Thymus (tissue), 14 donors: Measurements from ENCODE around the gene ZNF491. TPM values are rescaled to one million over a fixed set of nuclear protein-coding genes. Genes with fewer than 3 reads are reported as not detected.

Source experiments
- DNase-seq, 9 donors: peaks; one replicate each; pipeline ENCODE4 v3.0.0-alpha.2; 2013; ENCODE audit warnings: low spot score in 9 of 9, low read depth in 6 of 9, missing footprints in 1 of 9
- H3K27ac ChIP-seq, 2 donors: one replicate each; pipeline ENCODE4 v1.5.1; 2013; ENCODE audit warnings: control low read depth in 1 of 2, low read depth in 1 of 2, low read length in 1 of 2, mild to moderate bottlenecking in 1 of 2, moderate library complexity in 1 of 2
- H3K27me3 ChIP-seq, 2 donors: one replicate each; pipeline ENCODE4 v1.5.1; 2013; ENCODE audit warnings: low read length in 1 of 2; ENCODE audit not compliant: control insufficient read depth in 2 of 2, insufficient read depth in 1 of 2
- H3K36me3 ChIP-seq, 2 donors: one replicate each; pipeline ENCODE4 v1.5.1; 2013; ENCODE audit warnings: low read length in 1 of 2, mild to moderate bottlenecking in 1 of 2, moderate library complexity in 1 of 2; ENCODE audit not compliant: control insufficient read depth in 2 of 2, insufficient read depth in 2 of 2
- H3K4me1 ChIP-seq, 2 donors: one replicate each; pipeline ENCODE4 v1.5.1; 2013; ENCODE audit warnings: low read length in 2 of 2; ENCODE audit not compliant: control insufficient read depth in 2 of 2, insufficient read depth in 2 of 2
- H3K4me3 ChIP-seq, 2 donors: one replicate each; pipeline ENCODE4 v1.5.1; 2013; ENCODE audit warnings: low read length in 2 of 2, control low read depth in 1 of 2, mild to moderate bottlenecking in 1 of 2
- H3K9me3 ChIP-seq, 2 donors: one replicate each; pipeline ENCODE4 v1.5.1; 2013; ENCODE audit warnings: low read length in 1 of 2, mild to moderate bottlenecking in 1 of 2; ENCODE audit not compliant: control insufficient read depth in 2 of 2, insufficient read depth in 1 of 2
- WGBS: extraction: QIAGEN DNeasy Blood & Tissue Kit; methylation state at CpG from one replicate; pipeline ENCODE4 v1.1.7; 2013; 5-methylcytosine and 5-hydroxymethylcytosine counted together
- long read RNA-seq, 10 donors: transcript quantifications; one replicate each; lab custom pipeline, GENCODE V29; 2026
- polyA plus RNA-seq: library from polyadenylated mRNA; stranded (reverse); fragments of 200-250 nt; gene quantifications from one replicate; pipeline ENCODE4 v1.2.3, GENCODE V29; 2013
- total RNA-seq: library from RNA; stranded (reverse); fragments of 120-200 nt; gene quantifications from one replicate; pipeline ENCODE4 v1.2.4, GENCODE V29; 2013
- donor health status: healthy.

The ZNF491 gene
- total RNA-seq (4.8 TPM), polyA plus RNA-seq (3.5 TPM)
- long read RNA-seq, donor 1, result 0 reads
- long read RNA-seq, donor 2, partial matches to known transcripts, result 0 of 3 reads
- long read RNA-seq, donor 2, other reads (novel, unspliced or antisense), result 0 of 3 reads
- long read RNA-seq, donor 3, partial matches to known transcripts, result 0 of 1 reads
- long read RNA-seq, donor 3, other reads (novel, unspliced or antisense), result 0 of 1 reads
- long read RNA-seq, donor 4, result 0 reads
- long read RNA-seq, donor 5, result 0 reads
- long read RNA-seq, donor 6, result 0 reads
- long read RNA-seq, donor 7, partial matches to known transcripts, result 0 of 2 reads
- long read RNA-seq, donor 7, other reads (novel, unspliced or antisense), result 0 of 2 reads
- long read RNA-seq, donor 8, result 0 reads
- long read RNA-seq, donor 9, result 0 reads
- long read RNA-seq, donor 10, result 0 reads

DNA sequence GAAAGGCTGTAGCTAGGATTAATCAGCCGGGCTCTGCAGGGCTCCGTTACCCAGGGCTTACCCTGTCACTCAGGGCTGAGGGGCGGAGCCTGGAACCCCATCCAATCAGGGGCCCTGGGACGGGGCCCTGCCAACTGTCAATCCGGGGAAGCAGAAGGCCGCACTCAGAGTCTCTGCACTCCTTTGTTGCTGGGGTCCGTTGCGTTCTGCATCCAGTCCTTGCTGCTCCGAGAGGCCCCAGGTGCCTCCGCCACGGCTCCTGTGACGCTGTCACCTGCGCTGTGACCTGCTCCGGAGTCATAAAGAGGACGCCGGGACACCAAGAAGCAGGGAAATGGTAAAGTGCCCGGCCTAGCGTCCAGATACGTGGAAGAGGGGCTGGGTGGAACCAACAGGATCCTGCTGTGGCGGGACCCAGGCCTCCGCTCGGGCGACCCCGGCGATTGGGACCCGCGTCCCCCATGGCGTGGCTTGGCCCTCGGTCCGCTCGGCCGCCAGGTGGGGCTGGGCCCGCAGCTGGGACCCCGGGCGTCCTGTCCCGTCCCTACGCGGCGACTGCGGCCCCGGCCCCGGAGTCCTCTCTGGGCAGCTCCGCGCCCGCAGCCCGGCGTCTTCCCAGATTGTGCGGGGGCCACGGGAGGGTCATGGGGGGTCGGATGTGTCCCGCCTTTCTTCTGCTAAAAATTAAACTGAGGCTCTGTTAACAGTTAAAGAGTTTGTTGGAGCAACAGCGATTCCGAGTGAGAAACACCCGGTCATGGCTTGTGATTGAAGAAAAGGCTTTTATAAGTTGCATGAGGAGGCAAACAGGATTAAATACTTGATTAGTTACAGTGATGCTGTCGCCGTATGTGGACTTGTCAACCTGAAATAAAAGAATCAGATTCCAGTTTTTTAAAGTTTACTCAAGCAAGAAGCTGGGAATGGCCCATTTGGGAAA, at the start of gene ZNF491:
TSS of gene ZNF491 (plus strand) at position 133 of the 940 bp plus-strand sequence. CDS start 7,431 bp downstream, outside the sequence.
- peak within 1 kb of the TSS; percentile 71 to 77 for H3K4me3 ChIP-seq
- no peaks in the 10 kb centered on the region for H3K36me3 ChIP-seq
- under 1% methylated on average over 56 of the region's 56 CpGs for WGBS
- DNase-seq, result peak; percentile 81 to 96 (median 91)
- peaks cover 11 to 13% of the 10 kb centered on the region in 2 donors for H3K4me1 ChIP-seq
- no peaks in the 10 kb centered on the region for H3K27me3 ChIP-seq
- H3K27ac ChIP-seq, result peak within 1 kb of the TSS; percentile 61 to 83
- no peaks in the 10 kb centered on the region for H3K9me3 ChIP-seq

DNA sequence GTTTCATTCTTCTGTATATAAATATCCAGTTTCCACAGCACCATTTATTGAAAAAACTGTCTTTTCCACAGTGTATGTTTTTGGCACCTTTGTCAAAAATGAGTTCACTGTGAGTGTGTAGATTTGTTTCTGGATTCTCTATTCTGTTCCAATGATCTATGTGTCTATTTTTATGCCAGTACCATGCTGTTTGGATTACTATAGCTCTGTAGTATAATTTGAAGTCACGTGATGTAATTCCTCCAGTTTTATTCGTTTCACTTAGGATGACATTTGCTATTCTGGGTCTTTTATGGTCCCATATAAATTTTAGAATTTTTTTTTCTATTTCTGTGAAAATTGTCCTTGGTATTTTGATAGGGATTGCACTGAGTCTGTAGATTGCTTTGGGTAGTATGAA, 48.6 kb upstream of the ZNF491 start:
- Histone ChIP-seq H3K36me3 (no peaks in the 10 kb centered on the region), H3K4me1 (no peaks in the 10 kb centered on the region), H3K4me3 (no peak overlapping the region), H3K9me3 (no peaks in the 10 kb centered on the region), H3K27me3 (no peaks in the 10 kb centered on the region), H3K27ac (no peak overlapping the region)
- WGBS, result 41% methylated on average over 2 of the region's 2 CpGs
- DNase-seq, result no peak

DNA sequence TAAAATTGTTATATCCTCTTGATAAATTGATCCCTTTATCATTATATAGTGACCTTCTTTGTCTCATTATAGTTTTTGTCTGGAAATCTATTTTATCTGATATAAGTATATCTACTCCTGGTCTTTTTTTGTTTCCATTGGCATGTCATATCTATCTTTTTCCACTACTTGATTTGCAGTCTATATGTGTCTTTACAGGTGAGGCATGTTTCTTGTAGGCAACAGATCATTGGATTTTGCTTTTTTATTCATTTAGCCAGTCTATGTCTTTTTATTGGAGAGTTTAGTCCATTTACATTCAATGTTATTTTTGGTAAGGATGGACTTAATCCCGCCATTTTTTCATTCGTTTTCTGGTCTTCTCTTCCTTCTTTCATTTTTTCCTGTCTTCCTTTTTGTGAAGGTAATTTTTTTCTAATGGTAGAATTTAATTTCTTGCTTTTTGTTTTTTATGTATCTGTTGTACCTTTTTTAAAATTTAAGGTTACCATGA, 46.0 kb upstream of the ZNF491 start:
- H3K36me3 ChIP-seq, result no peaks in the 10 kb centered on the region
- H3K4me3 ChIP-seq, result no peak overlapping the region
- 71% methylated on average over 2 of the region's 2 CpGs for WGBS
- H3K4me1 ChIP-seq, result no peaks in the 10 kb centered on the region
- no peaks in the 10 kb centered on the region for H3K9me3 ChIP-seq
- H3K27me3 ChIP-seq, result no peaks in the 10 kb centered on the region
- DNase-seq, result no peak
- no peak overlapping the region for H3K27ac ChIP-seq

DNA sequence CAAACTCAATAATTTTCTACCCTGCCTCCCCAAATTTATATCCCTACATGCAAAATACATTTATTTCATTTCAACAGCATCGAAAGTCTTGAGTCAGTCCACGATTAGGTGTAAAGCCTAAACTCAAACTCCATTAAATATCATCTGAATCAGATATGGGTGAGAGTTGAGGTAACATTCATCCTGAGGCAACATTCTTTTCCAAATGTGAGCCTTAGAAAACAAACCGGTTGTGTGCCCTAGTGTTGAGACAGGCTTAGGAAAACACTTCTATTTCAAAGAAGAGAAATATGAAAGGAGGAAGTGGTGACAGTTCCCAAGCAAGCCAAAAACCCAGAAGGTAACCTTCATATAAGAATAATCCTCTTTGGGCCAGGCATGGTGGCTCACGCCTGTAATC, 43.7 kb upstream of the ZNF491 start:
- WGBS, result 94% methylated on average over 4 of the region's 4 CpGs
- Histone ChIP-seq H3K4me1 (no peaks in the 10 kb centered on the region), H3K9me3 (peaks cover 0 to 5% of the 10 kb centered on the region in 2 donors), H3K27ac (no peak overlapping the region), H3K4me3 (no peak overlapping the region), H3K36me3 (no peaks in the 10 kb centered on the region), H3K27me3 (no peaks in the 10 kb centered on the region)
- DNase-seq, result no peak

DNA sequence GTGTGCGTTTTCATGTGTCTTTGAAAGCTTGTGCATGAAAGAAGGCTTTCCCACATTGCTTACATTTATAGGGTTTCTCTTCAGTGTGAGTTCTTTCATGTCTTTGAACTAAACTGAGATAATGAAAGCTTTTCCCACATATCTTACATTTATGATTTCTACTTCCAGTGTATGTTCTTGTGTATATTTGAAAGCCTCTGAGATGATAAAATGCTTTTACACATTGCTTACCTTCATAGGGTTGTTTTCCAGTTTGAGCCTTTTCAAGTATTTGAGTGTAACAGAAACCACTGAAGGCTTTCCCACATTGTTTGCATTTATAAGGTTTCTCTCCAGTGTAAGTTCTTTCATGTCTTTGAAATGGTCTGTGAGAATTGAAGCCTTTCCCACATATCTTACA, 41.4 kb upstream of the ZNF491 start:
- Histone ChIP-seq H3K9me3 (peaks cover 0 to 5% of the 10 kb centered on the region in 2 donors), H3K36me3 (no peaks in the 10 kb centered on the region), H3K4me3 (no peak overlapping the region), H3K27ac (no peak overlapping the region), H3K27me3 (no peaks in the 10 kb centered on the region), H3K4me1 (no peaks in the 10 kb centered on the region)
- 86% methylated on average over 1 of the region's 1 CpG for WGBS
- DNase-seq, result no peak

DNA sequence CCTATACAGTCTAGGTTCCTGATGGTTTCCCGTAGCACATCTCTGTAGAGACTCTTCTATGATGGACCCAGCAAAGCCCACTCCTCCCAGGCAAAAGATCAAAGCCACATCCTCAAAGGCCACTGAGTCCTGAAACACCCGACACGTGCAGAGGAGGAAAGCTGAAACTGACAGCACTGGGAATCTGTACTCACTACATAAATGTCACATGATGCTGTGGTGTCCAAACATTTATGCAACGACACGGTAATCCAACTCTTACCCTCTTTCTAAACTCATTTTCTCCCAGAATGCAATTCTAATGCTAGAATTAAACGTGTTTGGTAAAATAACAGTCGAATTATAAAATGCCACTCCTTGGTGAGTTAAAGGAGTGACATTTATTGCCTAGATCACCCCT, 38.5 kb upstream of the ZNF491 start:
- DNase-seq, result no peak
- Histone ChIP-seq H3K4me1 (no peaks in the 10 kb centered on the region), H3K4me3 (no peak overlapping the region), H3K36me3 (no peaks in the 10 kb centered on the region), H3K9me3 (peaks cover 0 to 5% of the 10 kb centered on the region in 2 donors), H3K27ac (no peak overlapping the region), H3K27me3 (no peaks in the 10 kb centered on the region)
- 86% methylated on average over 7 of the region's 7 CpGs for WGBS

DNA sequence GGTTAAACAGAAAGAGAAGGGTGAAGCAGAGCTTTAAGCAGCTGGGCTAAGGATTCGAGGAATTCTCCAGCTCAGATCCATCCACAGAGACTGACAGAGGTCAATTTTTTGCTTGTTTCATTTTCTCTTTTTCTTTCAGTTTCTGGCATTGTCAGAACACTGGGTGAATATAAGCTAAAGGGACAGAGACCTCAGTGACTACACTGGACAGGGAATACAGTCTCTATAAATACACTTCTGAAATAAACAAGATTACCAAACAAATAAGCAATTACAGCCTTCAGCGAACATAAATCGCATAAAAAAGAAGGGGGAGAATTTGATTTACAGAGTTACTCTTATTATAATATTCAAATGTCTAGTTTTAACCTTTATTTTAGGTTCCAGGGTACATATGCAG, 35.2 kb upstream of the ZNF491 start:
- DNase-seq, result no peak
- H3K4me1 ChIP-seq, result peaks cover 5 to 11% of the 10 kb centered on the region in 2 donors
- H3K27me3 ChIP-seq, result peaks cover 0 to 7% of the 10 kb centered on the region in 2 donors
- H3K4me3 ChIP-seq, result no peak overlapping the region
- 81% methylated on average over 3 of the region's 3 CpGs for WGBS
- H3K27ac ChIP-seq, result no peak overlapping the region
- peaks cover 0 to 5% of the 10 kb centered on the region in 2 donors for H3K9me3 ChIP-seq
- no peaks in the 10 kb centered on the region for H3K36me3 ChIP-seq

DNA sequence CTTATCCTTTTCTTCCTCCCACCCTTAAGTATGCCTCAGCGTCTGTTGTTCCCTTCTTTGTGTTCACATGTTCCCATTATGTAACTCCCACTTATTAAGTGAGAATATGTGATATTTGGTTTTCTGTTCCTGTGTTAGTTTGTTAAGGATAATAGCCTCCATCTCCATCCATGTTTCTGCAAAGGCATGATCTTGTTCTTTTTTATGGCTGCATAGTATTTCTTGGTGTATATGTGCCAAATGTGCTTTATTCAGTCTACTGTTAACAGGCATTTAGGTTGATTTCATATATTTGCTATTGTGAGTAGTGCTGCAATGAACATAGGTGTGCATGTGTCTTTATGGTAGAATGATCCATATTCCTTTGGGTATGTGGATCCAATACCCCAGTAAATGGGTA, 34.7 kb upstream of the ZNF491 start:
- no peak overlapping the region for H3K27ac ChIP-seq
- H3K9me3 ChIP-seq, result peaks cover 0 to 5% of the 10 kb centered on the region in 2 donors
- no peak for DNase-seq
- 96% methylated on average over 1 of the region's 1 CpG for WGBS
- peaks cover 0 to 7% of the 10 kb centered on the region in 2 donors for H3K27me3 ChIP-seq
- H3K4me1 ChIP-seq, result peaks cover 5 to 11% of the 10 kb centered on the region in 2 donors
- no peaks in the 10 kb centered on the region for H3K36me3 ChIP-seq
- no peak overlapping the region for H3K4me3 ChIP-seq
